ENCODE data around the gene FKBP8. TPM values are rescaled to one million over a fixed set of nuclear protein-coding genes. Genes with fewer than 3 reads are reported as not detected.

The FKBP8 gene
- total RNA-seq, 1 experiment from 2014 or later = 184 TPM

- POLR2A ChIA-PET = no interaction called here
- H3K27me3 Mint-ChIP-seq (ENCODE audit: insufficient read depth, unreplicated experiment) = no peaks in the 10 kb centered on the region
- no peaks in the 10 kb centered on the region for H3K9me3 Mint-ChIP-seq (ENCODE audit: unreplicated experiment)
- no TSS peak for BruUV-seq (replicated peaks)
- Histone ChIP-seq H3K4me1 (peaks cover 36% of the 10 kb centered on the region), H3K4me3 (ENCODE audit: low read depth, low read length) (no peak overlapping the region), H3K27me3 (replicated peaks; ENCODE audit: control insufficient read depth, insufficient read depth, low read length) (no peaks in the 10 kb centered on the region), H3K9me3 (no peaks in the 10 kb centered on the region), H3K36me3 (ENCODE audit: control insufficient read depth, insufficient read depth, low read length) (no peaks in the 10 kb centered on the region)
- CTCF ChIA-PET = interaction anchor here (1.4 kb wide), 1 partner anchor 10 kb away, joined by 5 read pairs; no protein-coding TSS in a partner anchor
- peaks cover 39% of the 10 kb centered on the region for H3K4me1 Mint-ChIP-seq (ENCODE audit: low read depth, unreplicated experiment)
- intact Hi-C loops (cut with micrococcal nuclease; ENCODE audit: unreplicated experiment) = no loop called here
- no peak for TF ChIP-seq CTCF (IDR thresholded peaks at IDR 0.05; ENCODE audit: insufficient read depth in 1 of 2, low read depth in 1 of 2, low read length in 1 of 2, severe bottlenecking in 1 of 2, unreplicated experiment in 1 of 2)
- H3K36me3 Mint-ChIP-seq (ENCODE audit: insufficient read depth, unreplicated experiment) = peaks cover 5% of the 10 kb centered on the region
- DNase-seq = no peak
- no peak overlapping the region for H3K27ac Mint-ChIP-seq (ENCODE audit: unreplicated experiment)
- no peak overlapping the region for H3K4me3 Mint-ChIP-seq (ENCODE audit: unreplicated experiment)
These were observed 33.2 kb downstream of the FKBP8 start for GRCh38 chr19:18510216-18510615.

- intact Hi-C loops (cut with micrococcal nuclease; ENCODE audit: unreplicated experiment) = no loop called here
- POLR2A ChIA-PET = no interaction called here
- no peak for TF ChIP-seq CTCF (IDR thresholded peaks at IDR 0.05; ENCODE audit: insufficient read depth in 1 of 2, low read depth in 1 of 2, low read length in 1 of 2, severe bottlenecking in 1 of 2, unreplicated experiment in 1 of 2)
- no peak overlapping the region for H3K4me3 Mint-ChIP-seq (ENCODE audit: unreplicated experiment)
- DNase-seq = no peak
- no peaks in the 10 kb centered on the region for H3K36me3 ChIP-seq (ENCODE audit: control insufficient read depth, insufficient read depth, low read length)
- peaks cover 43% of the 10 kb centered on the region for H3K4me1 ChIP-seq
- peaks cover 39% of the 10 kb centered on the region for H3K4me1 Mint-ChIP-seq (ENCODE audit: low read depth, unreplicated experiment)
- no peak overlapping the region for H3K4me3 ChIP-seq (ENCODE audit: low read depth, low read length)
- CTCF ChIA-PET = interaction anchor here (2.1 kb wide), 1 partner anchor 12 kb away, joined by 11 read pairs; the partner anchor contains the start of gene ELL
- BruUV-seq (replicated peaks) = no TSS peak
- H3K27me3 ChIP-seq (replicated peaks; ENCODE audit: control insufficient read depth, insufficient read depth, low read length) = no peaks in the 10 kb centered on the region
- no peaks in the 10 kb centered on the region for H3K27me3 Mint-ChIP-seq (ENCODE audit: insufficient read depth, unreplicated experiment)
- H3K36me3 Mint-ChIP-seq (ENCODE audit: insufficient read depth, unreplicated experiment) = no peaks in the 10 kb centered on the region
- H3K27ac Mint-ChIP-seq (ENCODE audit: unreplicated experiment) = no peak overlapping the region
- no peaks in the 10 kb centered on the region for H3K9me3 ChIP-seq
- no peaks in the 10 kb centered on the region for H3K9me3 Mint-ChIP-seq (ENCODE audit: unreplicated experiment)
These were observed 34.8 kb downstream of the FKBP8 start for GRCh38 chr19:18508585-18508984.

- DNase-seq = no peak
- intact Hi-C loops (cut with micrococcal nuclease; ENCODE audit: unreplicated experiment) = no loop called here
- BruUV-seq (replicated peaks) = no TSS peak
- Mint-ChIP-seq H3K27me3 (ENCODE audit: insufficient read depth, unreplicated experiment) (no peaks in the 10 kb centered on the region), H3K9me3 (ENCODE audit: unreplicated experiment) (no peaks in the 10 kb centered on the region), H3K4me1 (ENCODE audit: low read depth, unreplicated experiment) (peaks cover 33% of the 10 kb centered on the region), H3K4me3 (ENCODE audit: unreplicated experiment) (peak overlapping the region; percentile 49), H3K27ac (ENCODE audit: unreplicated experiment) (peak overlapping the region; percentile 76), H3K36me3 (ENCODE audit: insufficient read depth, unreplicated experiment) (no peaks in the 10 kb centered on the region)
- ChIA-PET POLR2A (interaction anchor here (0.9 kb wide), 1 partner anchor 11 kb away, joined by 3 read pairs; no protein-coding TSS in a partner anchor), CTCF (interaction anchor here (2.1 to 2.4 kb wide), 2 partner anchors 13 to 19 kb away, joined by 9 to 11 read pairs; partner anchors contain the start of gene ELL)
- no peak for TF ChIP-seq CTCF (IDR thresholded peaks at IDR 0.05; ENCODE audit: insufficient read depth in 1 of 2, low read depth in 1 of 2, low read length in 1 of 2, severe bottlenecking in 1 of 2, unreplicated experiment in 1 of 2)
- H3K9me3 ChIP-seq = no peaks in the 10 kb centered on the region
- H3K4me1 ChIP-seq = peaks cover 43% of the 10 kb centered on the region
- H3K36me3 ChIP-seq (ENCODE audit: control insufficient read depth, insufficient read depth, low read length) = no peaks in the 10 kb centered on the region
- H3K27me3 ChIP-seq (replicated peaks; ENCODE audit: control insufficient read depth, insufficient read depth, low read length) = no peaks in the 10 kb centered on the region
- no peak overlapping the region for H3K4me3 ChIP-seq (ENCODE audit: low read depth, low read length)
These were observed 35.5 kb downstream of the FKBP8 start for GRCh38 chr19:18507727-18508440.
